ENCODE measurements around the gene RABGGTA. TPM values are rescaled to one million over a fixed set of nuclear protein-coding genes. Genes with fewer than 3 reads are reported as not detected.
"Not testable (repeated sequence)": the region's sequence is repeated elsewhere in the genome, so short reads cannot be mapped to it uniquely, and the experiment has no call there.

RABGGTA gene
- total RNA-seq, 1 donor from 2014 or later: 38.4 TPM

- peaks cover 43% of the 10 kb centered on the region for H3K4me1 Mint-ChIP-seq (ENCODE audit: low read depth)
- H3K36me3 Mint-ChIP-seq (ENCODE audit: low read depth): peaks cover 11% of the 10 kb centered on the region
- no peaks in the 10 kb centered on the region for H3K27me3 Mint-ChIP-seq (ENCODE audit: low read depth)
- intact Hi-C loops (cut with micrococcal nuclease): no loop called here
- no peak overlapping the region for H3K27ac Mint-ChIP-seq
- no peaks in the 10 kb centered on the region for H3K9me3 Mint-ChIP-seq
- DNase-seq (ENCODE audit: low spot score): no peak
- H3K4me3 Mint-ChIP-seq (ENCODE audit: low read depth): no peak overlapping the region
These were observed 22.0 kb downstream of the RABGGTA start for GRCh38 chr14:24249230-24250021.

GRCh38 chr14:24247422-24247821 lies 24.0 kb downstream of the RABGGTA start:
- Mint-ChIP-seq H3K27ac (peak overlapping the region; percentile 72), H3K9me3 (no peaks in the 10 kb centered on the region), H3K27me3 (ENCODE audit: low read depth) (no peaks in the 10 kb centered on the region), H3K36me3 (ENCODE audit: low read depth) (peaks cover 5% of the 10 kb centered on the region), H3K4me3 (ENCODE audit: low read depth) (peak overlapping the region; percentile 32), H3K4me1 (ENCODE audit: low read depth) (peaks cover 53% of the 10 kb centered on the region)
- intact Hi-C loops (cut with micrococcal nuclease): loop anchor here (1.0 kb wide), 1 partner anchor 27 kb away; no protein-coding TSS in a partner anchor
- DNase-seq (ENCODE audit: low spot score): no peak

GRCh38 chr14:24246765-24247212 lies 24.6 kb downstream of the RABGGTA start:
- H3K27me3 Mint-ChIP-seq (ENCODE audit: low read depth): no peaks in the 10 kb centered on the region
- H3K36me3 Mint-ChIP-seq (ENCODE audit: low read depth): peaks cover 5% of the 10 kb centered on the region
- intact Hi-C loops (cut with micrococcal nuclease): loop anchor here (1.0 kb wide), 1 partner anchor 28 kb away; no protein-coding TSS in a partner anchor
- H3K27ac Mint-ChIP-seq: peak overlapping the region; percentile 95
- DNase-seq (ENCODE audit: low spot score): peak; percentile 32
- no peaks in the 10 kb centered on the region for H3K9me3 Mint-ChIP-seq
- peak overlapping the region; percentile 73 for H3K4me3 Mint-ChIP-seq (ENCODE audit: low read depth)
- peaks cover 55% of the 10 kb centered on the region for H3K4me1 Mint-ChIP-seq (ENCODE audit: low read depth)

GRCh38 chr14:24245350-24245749 lies 26.0 kb downstream of the RABGGTA start:
- H3K4me3 Mint-ChIP-seq (ENCODE audit: low read depth); DNase-seq (ENCODE audit: low spot score); H3K27me3 Mint-ChIP-seq (ENCODE audit: low read depth); H3K27ac Mint-ChIP-seq; intact Hi-C loops (cut with micrococcal nuclease); H3K9me3 Mint-ChIP-seq: not testable (repeated sequence)
- H3K36me3 Mint-ChIP-seq (ENCODE audit: low read depth): peaks cover 13% of the 10 kb centered on the region
- H3K4me1 Mint-ChIP-seq (ENCODE audit: low read depth): peaks cover 50% of the 10 kb centered on the region

GRCh38 chr14:24243336-24243836 lies 28.0 kb downstream of the RABGGTA start:
- intact Hi-C loops (cut with micrococcal nuclease): loop anchor here (1.0 to 2.0 kb wide), 3 partner anchors 49 to 187 kb away; partner anchors contain the start of gene TM9SF1
- no peak for DNase-seq (ENCODE audit: low spot score)
- H3K4me1 Mint-ChIP-seq (ENCODE audit: low read depth): peaks cover 46% of the 10 kb centered on the region
- H3K27ac Mint-ChIP-seq: peak overlapping the region; percentile 98
- H3K27me3 Mint-ChIP-seq (ENCODE audit: low read depth): no peaks in the 10 kb centered on the region
- H3K36me3 Mint-ChIP-seq (ENCODE audit: low read depth): peaks cover 28% of the 10 kb centered on the region
- H3K4me3 Mint-ChIP-seq (ENCODE audit: low read depth): peak overlapping the region; percentile 86
- no peaks in the 10 kb centered on the region for H3K9me3 Mint-ChIP-seq

- Mint-ChIP-seq H3K4me1 (ENCODE audit: low read depth) (peaks cover 46% of the 10 kb centered on the region), H3K9me3 (no peaks in the 10 kb centered on the region), H3K36me3 (ENCODE audit: low read depth) (peaks cover 42% of the 10 kb centered on the region), H3K4me3 (ENCODE audit: low read depth) (peak overlapping the region; percentile 86), H3K27ac (peak overlapping the region; percentile 98), H3K27me3 (ENCODE audit: low read depth) (no peaks in the 10 kb centered on the region)
- DNase-seq (ENCODE audit: low spot score): peak; percentile 93
- intact Hi-C loops (cut with micrococcal nuclease): loop anchor here (1.0 to 2.0 kb wide), 6 partner anchors 10 to 189 kb away; partner anchors contain the start of genes CHMP4A, GMPR2, NEDD8 and RABGGTA
These were observed 29.5 kb downstream of the RABGGTA start for GRCh38 chr14:24241829-24242443.

GRCh38 chr14:24240110-24240918 lies 31.1 kb downstream of the RABGGTA start:
- H3K27ac Mint-ChIP-seq: no peak overlapping the region
- H3K4me3 Mint-ChIP-seq (ENCODE audit: low read depth): peak overlapping the region; percentile 86
- no peaks in the 10 kb centered on the region for H3K27me3 Mint-ChIP-seq (ENCODE audit: low read depth)
- intact Hi-C loops (cut with micrococcal nuclease): no loop called here
- peaks cover 57% of the 10 kb centered on the region for H3K36me3 Mint-ChIP-seq (ENCODE audit: low read depth)
- no peak for DNase-seq (ENCODE audit: low spot score)
- peaks cover 54% of the 10 kb centered on the region for H3K4me1 Mint-ChIP-seq (ENCODE audit: low read depth)
- no peaks in the 10 kb centered on the region for H3K9me3 Mint-ChIP-seq

- no peak for DNase-seq (ENCODE audit: low spot score)
- H3K9me3 Mint-ChIP-seq: no peaks in the 10 kb centered on the region
- intact Hi-C loops (cut with micrococcal nuclease): no loop called here
- H3K27ac Mint-ChIP-seq: no peak overlapping the region
- H3K27me3 Mint-ChIP-seq (ENCODE audit: low read depth): no peaks in the 10 kb centered on the region
- peaks cover 72% of the 10 kb centered on the region for H3K36me3 Mint-ChIP-seq (ENCODE audit: low read depth)
- H3K4me1 Mint-ChIP-seq (ENCODE audit: low read depth): peaks cover 61% of the 10 kb centered on the region
- H3K4me3 Mint-ChIP-seq (ENCODE audit: low read depth): no peak overlapping the region
These were observed 32.8 kb downstream of the RABGGTA start for GRCh38 chr14:24238527-24239037.

- Mint-ChIP-seq H3K9me3 (no peaks in the 10 kb centered on the region), H3K4me1 (ENCODE audit: low read depth) (peaks cover 61% of the 10 kb centered on the region), H3K36me3 (ENCODE audit: low read depth) (peaks cover 73% of the 10 kb centered on the region), H3K4me3 (ENCODE audit: low read depth) (no peak overlapping the region), H3K27ac (peak overlapping the region; percentile 14), H3K27me3 (ENCODE audit: low read depth) (no peaks in the 10 kb centered on the region)
- DNase-seq (ENCODE audit: low spot score): no peak
- intact Hi-C loops (cut with micrococcal nuclease): no loop called here
These were observed 33.3 kb downstream of the RABGGTA start for GRCh38 chr14:24238123-24238522.

GRCh38 chr14:24237463-24237955 lies 33.9 kb downstream of the RABGGTA start:
- no peak for DNase-seq (ENCODE audit: low spot score)
- H3K4me1 Mint-ChIP-seq (ENCODE audit: low read depth): peaks cover 59% of the 10 kb centered on the region
- no peaks in the 10 kb centered on the region for H3K9me3 Mint-ChIP-seq
- peaks cover 73% of the 10 kb centered on the region for H3K36me3 Mint-ChIP-seq (ENCODE audit: low read depth)
- H3K27me3 Mint-ChIP-seq (ENCODE audit: low read depth): no peaks in the 10 kb centered on the region
- no peak overlapping the region for H3K4me3 Mint-ChIP-seq (ENCODE audit: low read depth)
- intact Hi-C loops (cut with micrococcal nuclease): no loop called here
- H3K27ac Mint-ChIP-seq: peak overlapping the region; percentile 14

GRCh38 chr14:24236689-24237462 lies 34.5 kb downstream of the RABGGTA start:
- no peak for DNase-seq (ENCODE audit: low spot score)
- H3K9me3 Mint-ChIP-seq: no peaks in the 10 kb centered on the region
- no peaks in the 10 kb centered on the region for H3K27me3 Mint-ChIP-seq (ENCODE audit: low read depth)
- intact Hi-C loops (cut with micrococcal nuclease): no loop called here
- no peak overlapping the region for H3K27ac Mint-ChIP-seq
- peaks cover 58% of the 10 kb centered on the region for H3K4me1 Mint-ChIP-seq (ENCODE audit: low read depth)
- no peak overlapping the region for H3K4me3 Mint-ChIP-seq (ENCODE audit: low read depth)
- H3K36me3 Mint-ChIP-seq (ENCODE audit: low read depth): peaks cover 76% of the 10 kb centered on the region

All from activated T-helper 2 cell treated with anti-CD3 and anti-CD28 coated beads, Interferon-gamma antibody, Interleukin-2, Interleukin-4, amounts not matched to agents 10 μg/mL and 5 μg/mL and 100 μg/mL, durations not matched to agents 14 hours and 24 hours and 36 hours (primary cell).